Urothelium cell line (cell line): ENCODE measurements around the gene YTHDF1.
A peak's percentile ranks its signal among the peaks of the same experiment; 100 is the strongest.

Experiments used
- DNase-seq: peaks from one replicate; pipeline ENCODE4 v3.0.0; 2011; ENCODE audit warnings: low spot score, mixed read lengths
- FAIRE-seq: peaks from 2 replicates; lab custom pipeline; 2011; peaks lifted over from hg19 to GRCh38; lab: Jason Lieb, UNC

The YTHDF1 gene

DNA sequence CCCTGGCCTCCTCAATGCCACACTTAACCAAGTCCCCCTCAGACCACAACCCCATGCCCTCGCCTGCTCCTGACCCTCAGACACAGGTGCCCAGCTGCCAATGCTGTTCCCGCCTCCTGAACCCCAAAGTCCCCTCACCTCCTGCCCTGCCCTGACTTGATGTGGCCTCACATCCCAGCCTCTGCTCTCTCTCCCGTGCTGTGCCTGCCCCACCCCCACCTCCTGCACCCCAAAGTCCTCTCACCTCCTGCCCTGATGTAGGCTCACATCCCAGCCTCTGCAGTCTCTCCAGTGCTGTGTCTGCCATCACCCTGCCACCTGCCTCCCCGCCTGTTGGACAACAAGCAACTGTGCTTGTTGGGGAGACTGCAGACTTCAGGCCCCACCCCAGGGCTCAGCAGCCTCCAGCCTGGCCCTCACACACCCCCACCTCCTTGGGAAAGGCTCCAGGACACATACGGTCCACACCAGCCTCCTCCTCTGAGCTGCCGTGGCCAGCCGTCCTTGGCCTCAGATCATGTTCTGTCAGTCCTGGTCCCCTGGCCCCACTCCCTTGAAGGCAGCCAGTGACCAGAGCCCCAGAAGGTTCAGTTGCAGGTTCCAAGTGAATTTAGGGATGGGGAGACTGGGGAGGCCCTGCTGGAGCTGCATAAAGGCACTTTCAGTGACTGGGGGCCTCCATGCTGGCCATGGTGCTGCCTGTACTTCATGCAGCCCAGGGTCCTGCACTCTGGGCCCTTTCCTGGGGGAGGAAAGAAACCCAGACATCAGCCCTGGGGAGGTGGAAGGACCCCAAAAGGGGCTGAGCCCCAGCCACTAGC is 28.4 kb downstream of the YTHDF1 start:
- DNase-seq (no peak), FAIRE-seq (no peak)

DNA sequence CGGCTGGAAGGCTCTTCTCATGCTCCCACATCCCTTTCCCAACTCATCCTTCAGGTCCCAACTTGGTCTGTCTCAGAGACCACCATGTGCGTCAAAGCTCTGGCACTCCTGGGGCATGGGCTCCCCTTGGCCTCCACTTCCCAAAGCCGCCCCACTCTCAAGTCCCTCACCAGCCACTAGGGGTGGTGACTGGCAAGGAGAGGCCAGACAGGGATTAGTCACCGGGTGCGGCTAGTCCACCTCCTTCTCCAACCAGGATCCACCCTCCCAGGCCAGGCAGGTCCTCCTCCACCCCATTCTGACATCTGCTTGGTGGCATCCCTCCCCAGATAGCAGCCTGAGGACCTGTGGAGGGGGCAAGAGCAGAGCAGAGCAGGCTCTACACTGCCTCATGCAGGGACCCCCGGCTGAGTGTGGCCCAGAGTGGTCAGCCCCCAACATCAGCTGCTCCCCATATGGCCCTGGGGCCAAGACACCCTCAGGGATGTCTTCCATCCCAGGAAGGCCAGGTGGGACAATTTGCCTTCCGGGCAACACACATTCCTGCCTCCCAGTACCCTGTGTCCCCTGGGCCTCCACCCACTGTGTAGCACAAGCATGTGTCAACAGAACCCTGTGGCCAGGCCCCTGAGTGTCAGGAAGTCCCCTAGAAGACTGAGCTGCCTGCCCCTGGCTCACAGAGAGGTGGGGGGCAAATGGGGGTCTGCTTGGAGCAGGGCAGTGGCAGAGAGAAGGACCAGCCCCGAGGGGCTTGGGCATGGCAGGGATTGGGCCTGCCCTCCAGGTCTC is 29.2 kb downstream of the YTHDF1 start:
- FAIRE-seq, result no peak
- peak; percentile 83 for DNase-seq

DNA sequence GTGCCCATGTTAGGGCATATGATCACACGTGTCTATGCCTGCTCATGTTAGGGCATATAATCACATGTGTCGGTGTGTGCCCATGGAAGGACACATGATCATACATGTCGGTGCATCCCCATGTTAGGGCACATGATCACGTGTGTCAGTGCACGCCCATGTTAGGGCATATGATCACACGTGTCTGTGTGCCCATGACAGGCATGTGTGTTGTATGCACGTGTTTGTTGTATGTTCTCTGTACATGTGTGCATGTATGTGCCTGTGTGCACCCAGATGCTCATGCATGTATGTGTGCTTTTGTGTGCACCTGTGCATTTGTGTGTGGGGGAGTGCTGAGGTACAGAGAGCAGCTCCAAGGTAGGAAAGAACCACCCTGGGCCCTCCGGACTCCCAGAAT is 29.8 kb downstream of the YTHDF1 start:
- no peak for DNase-seq
- FAIRE-seq, result peak; percentile 99

DNA sequence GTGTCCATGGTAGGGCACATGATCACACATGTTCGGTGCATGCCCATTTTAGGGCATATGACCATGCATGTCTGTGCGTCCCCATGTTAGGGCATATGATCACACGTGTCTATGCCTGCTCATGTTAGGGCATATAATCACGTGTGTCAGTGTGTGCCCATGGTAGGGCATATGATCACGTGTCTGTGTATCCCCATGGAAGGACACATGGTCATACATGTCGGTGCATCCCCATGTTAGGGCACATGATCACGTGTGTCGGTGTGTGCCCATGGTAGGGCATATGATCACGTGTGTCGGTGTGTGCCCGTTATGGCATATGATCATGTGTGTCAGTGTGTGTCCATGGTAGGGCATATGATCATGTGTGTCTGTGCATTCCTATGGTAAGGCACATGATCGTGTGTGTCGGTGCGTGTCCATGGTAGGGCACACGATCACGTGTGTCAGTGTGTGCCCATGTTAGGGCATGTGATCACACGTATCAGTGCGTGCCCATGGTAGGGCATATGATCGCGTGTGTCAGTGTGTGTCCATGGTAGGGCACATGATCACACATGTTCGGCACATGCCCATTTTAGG is 30.6 kb downstream of the YTHDF1 start:
- DNase-seq (no peak), FAIRE-seq (no peak)

DNA sequence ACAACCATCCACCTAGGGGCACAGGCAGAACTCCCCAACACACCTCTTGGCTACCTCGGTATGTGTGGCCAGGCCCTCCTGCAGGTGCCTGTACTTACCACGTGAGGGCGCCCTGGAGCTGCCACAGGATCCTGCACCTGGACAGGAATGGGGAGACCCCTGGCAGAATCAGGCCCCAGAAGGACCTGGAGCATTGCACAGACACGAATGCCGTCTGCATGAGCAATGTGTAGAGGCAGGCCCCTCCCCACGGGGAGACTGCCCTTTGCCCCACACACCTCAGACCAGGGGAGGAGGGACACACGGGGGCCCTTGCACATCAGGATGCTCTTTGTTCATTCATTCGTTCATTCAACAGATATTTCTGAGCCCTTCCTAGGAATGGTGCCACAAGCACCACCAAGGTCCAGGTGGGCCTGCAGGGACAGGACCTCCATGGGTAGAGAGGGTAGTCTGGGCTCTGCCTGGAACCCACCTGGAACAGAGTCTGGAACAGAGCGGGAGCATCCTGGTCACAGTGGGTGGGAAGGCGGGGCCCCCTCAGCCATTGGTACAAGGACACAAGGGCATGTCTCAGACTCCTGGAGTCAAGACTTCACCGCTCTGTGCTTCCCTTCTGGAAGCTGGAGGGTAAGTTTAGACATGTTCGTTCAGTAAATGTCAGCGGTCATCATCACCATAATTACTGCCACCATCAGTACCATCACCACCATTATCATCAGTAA is 32.3 kb downstream of the YTHDF1 start:
- DNase-seq (peak; percentile 80), FAIRE-seq (peak; percentile 96)

DNA sequence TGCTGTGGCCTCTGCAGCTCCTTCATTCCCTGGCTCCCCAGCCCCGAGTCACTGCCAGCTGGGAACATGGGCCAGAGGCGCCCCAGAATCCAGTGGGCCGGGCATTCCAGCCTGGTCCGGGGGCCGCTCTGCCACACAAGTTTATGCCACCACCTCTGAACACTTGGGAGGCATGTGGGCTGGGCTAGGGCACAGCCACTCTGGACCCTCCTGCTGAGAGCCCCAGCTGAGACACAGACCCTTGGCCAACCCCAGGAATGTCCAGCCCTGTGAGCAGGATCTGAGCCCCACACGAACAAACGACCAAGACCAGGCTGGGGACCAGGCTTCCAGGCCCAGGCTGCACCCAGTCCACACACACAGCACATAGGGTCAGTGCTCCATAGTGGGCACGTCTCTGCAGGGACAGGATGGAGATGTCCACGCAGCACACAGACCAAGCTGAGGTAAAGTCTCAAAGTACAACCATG is 33.0 kb downstream of the YTHDF1 start:
- DNase-seq, result no peak
- no peak for FAIRE-seq

DNA sequence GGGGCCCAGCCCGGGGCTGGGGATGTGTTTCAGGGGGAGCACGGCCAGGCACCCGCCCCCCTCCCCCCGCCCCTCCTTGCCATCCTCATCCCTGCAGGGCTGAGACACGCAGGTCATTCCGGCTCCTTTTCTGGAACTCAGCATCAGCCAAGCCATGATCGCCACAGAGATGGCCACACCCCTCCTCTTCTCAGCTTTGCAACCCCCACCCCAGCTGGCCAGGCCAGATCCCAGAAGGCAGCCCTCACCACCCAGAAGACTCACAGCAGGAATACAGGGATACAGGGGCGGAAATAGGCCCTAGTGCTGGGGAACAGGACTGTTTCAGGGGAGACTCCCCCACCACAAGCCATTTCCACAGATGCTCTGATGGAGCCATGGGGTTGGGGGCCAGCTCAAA is 33.5 kb downstream of the YTHDF1 start:
- DNase-seq, result no peak
- no peak for FAIRE-seq

DNA sequence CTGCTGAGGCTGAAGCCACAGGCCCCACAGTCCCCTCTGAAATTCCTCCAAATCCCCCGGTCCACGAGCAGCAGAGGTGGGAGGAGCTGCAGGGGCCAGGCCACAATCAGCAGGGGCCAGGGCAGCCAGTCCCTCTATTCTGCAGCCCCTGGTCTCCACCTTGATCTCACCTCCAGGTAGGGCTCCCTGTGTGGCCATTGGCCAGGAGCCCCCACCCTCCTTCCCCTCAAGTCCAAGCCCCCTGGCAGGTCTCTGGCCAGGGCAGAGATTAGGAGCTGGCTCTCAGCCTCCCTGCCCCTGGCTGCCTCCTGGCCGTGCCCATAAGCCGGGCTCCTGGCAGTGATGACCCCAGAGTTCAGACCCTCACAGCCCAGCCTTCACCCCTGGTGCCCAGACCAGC is 34.7 kb downstream of the YTHDF1 start:
- DNase-seq, result no peak
- no peak for FAIRE-seq

DNA sequence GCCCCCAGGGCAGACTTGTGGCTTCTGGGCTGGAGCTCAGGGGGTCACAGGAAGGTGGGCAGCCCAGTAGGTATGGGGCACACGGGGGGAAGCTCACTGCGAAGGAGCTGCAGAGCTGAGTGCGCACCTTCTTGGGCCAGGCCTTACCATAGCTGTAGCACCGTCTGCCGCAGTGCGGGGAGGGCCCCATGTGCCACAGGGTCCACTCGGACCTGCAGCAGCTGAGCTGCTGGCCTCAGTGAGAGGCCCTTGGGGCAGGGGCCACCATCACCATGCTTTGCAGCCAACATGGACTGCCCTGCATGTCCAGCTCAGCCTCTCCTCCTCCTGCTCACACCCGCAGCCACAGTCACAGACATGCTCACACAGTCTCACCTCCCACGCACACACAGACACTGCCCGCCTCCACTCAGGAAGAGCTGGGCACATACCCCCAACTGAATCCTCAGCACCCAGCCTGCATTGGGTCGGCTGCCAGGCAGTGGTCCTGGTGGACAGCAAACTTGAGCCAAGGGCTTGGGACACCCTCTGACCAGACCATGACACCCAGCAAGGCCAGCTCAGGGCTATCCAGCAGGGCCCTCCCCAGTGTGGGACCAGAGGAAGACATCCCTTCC is 35.3 kb downstream of the YTHDF1 start:
- FAIRE-seq (no peak), DNase-seq (no peak)

DNA sequence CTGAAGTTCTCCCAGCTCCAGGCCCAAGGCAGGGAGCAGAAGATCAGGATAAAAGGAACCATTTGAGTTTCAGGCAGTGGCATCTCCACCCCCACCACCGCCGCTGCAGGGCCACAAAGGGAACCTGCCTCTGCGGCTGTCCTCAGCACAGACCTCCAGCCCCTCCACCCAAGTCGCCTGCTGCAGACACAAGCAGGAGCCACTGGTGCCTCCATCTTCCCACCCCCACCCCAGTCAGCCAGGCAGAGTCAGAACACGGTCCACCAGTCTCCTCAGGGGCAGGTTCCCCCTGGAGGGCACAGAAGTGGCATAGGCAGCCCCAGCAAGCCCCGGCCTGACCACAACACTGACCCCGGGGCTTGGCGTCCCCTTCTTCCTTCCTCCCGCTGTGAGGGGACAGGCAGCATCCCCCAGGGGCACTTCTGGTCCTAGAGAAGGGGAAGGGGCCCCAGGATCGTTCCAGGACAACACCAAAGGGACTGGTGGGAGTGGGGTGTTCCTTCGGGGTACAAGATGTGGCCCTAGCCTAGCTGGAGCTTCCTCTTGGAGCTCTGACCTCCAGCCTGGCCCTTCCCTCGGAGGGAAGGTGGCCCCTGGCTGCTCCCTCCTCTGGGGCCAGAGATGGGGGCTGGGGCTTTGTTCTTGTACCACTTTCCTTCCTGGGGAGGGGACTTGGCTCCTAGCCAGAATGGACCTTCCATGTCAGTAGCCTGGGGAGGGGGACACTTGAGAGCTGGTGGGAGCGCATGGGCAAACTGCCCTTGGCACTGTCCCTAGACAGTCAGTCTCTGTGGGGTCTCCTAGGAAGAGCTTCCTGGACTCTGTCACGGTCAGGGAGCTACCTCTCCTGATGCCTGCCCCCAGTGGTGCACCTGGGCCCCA is 36.0 kb downstream of the YTHDF1 start:
- FAIRE-seq, result no peak
- DNase-seq, result no peak

DNA sequence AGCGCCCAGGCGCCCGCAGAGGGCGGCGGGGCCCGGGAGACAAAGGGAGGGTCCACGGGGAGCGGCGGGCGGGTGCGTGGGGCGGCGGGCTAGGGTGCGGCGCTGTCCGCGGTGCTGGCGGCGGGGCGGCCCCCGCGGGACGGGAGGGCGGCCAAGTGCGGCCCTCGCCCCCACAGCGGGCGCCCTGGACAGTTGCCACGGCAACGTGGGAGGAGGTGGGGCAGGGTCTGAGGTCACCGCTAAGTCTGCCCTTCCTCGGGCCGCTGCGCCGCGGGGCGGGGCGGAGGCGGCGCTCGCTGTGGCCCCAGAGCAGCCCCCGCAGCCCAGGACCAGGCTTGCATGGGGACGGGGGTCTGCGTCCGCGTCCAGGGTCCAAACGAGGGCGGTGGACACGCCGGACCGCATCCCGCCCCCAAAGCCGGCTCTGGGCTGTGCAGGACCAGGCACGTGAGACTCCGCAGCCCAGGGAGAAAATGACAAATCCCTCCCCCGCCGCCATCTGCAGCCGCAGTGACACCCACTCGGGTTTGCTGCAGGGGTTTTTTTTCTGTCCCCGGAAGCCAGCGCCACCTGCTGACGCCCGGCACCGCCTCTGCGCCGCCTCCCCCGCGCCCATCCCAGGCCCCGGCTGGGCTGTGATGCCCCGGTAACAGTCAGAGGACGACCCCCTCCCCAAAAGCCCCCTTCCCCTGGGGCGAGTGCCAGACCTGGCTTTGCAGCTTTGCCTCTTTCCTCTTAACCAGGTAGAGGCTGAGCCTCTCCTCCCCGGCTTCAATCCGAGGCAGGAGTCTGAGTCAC is 36.8 kb downstream of the YTHDF1 start:
- peak; percentile 48 for FAIRE-seq
- peak; percentile 87 for DNase-seq

DNA sequence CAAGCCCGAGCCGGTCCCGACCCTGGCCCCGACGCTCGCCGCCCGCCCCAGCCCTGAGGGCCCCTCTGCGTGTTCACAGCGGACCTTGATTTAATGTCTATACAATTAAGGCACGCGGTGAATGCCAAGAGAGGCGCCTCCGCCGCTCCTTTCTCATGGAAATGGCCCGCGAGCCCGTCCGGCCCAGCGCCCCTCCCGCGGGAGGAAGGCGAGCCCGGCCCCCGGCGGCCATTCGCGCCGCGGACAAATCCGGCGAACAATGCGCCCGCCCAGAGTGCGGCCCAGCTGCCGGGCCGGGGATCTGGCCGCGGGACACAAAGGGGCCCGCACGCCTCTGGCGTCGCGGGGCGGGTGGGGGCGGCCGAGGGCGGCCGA is 37.5 kb downstream of the YTHDF1 start:
- no peak for FAIRE-seq
- DNase-seq, result no peak

DNA sequence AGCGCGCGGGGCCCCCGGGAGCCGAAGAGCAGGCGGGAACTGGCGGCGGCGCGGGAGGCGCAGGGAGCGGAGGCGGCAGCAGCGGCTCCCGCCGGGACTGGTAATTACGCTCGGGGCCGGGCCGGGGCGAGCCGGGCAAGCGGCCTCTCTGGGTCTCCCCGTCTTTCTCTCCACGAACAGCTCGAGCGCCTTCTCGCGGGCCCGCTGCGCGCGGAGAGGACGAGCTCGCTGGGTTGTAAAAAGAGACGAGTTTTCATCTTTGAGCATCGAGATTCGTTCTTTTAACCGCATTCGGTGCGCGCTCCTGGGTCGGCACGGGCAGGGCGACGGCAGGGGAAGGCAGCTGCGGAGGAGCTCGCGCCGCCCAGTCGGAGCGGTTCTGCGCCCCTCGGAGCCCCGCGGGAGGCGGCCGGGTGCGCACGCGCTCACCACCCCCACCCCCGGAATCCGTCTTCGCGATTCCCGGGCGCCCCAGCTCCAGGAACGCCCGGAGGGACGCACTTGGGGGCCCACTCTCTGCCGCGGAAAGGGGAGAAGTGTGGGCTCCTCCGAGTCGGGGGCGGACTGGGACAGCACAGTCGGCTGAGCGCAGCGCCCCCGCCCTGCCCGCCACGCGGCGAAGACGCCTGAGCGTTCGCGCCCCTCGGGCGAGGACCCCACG is 38.0 kb downstream of the YTHDF1 start:
- DNase-seq, result no peak
- FAIRE-seq, result no peak

DNA sequence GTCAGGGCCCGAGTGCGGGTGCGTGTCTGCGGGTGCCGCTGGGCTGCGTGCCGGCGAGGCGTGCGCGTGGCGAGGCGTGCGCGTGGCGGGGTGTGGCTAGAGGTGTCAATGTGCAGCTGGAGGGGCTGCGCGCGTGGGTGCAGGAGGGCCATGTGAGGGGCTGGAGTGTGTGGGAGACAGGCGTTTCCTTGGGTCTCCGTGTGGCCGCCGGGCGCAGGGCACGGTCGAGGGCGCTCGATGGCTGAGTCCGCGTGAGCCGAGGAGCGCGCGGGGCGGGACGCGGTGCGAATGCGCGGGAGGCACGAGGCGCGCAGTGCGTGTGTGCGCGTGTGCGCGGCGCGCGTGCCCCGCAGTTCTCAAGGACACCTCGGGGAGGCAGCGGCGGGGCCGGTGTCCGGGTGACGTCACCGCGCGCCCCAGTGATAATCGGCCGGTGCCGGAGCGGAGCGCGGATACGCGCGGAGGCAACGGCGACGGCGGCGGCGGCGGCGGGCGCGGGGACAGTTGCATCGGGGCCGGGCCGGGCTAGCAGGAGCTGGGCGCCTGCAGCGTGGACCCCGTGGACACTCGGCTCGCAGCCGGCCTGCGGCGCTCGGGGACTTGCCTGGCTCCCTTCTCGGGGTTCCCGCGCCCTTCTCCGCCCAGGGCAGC is 38.7 kb downstream of the YTHDF1 start:
- no peak for DNase-seq
- no peak for FAIRE-seq

DNA sequence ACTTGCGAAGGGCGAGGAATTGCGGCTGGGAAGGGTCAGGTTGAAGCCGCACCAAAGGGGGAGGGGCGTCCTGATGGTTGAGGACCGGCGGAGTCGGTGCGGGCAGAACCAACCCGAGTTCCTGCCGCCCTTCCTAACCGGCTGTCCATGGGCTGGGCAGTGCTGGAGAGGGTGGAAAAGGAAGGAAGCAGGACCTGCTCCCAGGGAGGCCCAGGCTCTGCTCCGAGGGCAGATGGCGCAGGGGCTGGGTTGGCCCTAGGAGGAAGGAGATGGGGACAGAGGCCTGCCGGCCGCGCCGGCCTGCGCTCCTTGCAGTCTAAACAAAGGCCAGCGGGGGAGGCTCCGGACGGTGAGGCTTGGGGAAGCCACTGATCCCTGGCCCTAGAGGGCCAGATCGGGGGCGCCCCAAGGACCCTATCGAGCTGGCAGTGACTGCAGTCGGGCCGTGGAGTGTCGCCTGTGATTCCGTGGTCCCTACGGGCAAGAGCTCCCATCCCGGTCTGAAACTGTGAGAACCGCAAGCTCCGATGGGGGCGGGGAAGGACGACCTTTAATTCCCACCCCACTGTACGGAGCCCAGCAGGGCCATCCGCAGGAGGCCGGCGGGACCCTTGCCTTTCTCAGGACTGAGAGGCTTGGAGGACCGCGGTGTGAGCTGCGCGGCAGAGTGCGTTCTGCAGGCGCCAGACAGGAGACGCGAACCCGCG is 39.4 kb downstream of the YTHDF1 start:
- FAIRE-seq, result no peak
- no peak for DNase-seq

DNA sequence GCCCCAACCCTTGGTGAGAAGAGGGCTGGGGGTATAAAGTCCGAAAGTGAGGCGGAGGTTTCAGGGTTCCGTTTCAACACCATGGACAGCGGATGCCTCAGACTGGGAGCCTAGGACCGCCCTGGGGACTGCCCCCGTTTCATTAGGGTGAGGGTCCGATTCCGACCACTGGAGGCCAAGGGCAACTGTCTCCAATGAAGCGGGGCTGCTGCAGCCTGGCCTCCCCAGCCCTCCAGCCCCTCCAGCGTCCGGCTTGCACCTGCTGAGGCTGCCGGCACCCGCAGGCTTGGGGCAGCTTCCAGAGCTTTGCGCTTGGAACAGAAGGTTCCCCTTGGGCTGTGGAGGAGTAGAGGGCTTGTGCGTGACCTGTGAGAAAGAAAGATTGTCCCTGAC is 39.9 kb downstream of the YTHDF1 start:
- DNase-seq (no peak), FAIRE-seq (no peak)
